ENCODE results near the gene CNTNAP2. TPM values are rescaled to one million over a fixed set of nuclear protein-coding genes. Genes with fewer than 3 reads are reported as not detected.

CNTNAP2 gene
- total and polyA plus RNA-seq, 2 of the 4 experiments (the other 2 are of a cell fraction) = not detected

DNA sequence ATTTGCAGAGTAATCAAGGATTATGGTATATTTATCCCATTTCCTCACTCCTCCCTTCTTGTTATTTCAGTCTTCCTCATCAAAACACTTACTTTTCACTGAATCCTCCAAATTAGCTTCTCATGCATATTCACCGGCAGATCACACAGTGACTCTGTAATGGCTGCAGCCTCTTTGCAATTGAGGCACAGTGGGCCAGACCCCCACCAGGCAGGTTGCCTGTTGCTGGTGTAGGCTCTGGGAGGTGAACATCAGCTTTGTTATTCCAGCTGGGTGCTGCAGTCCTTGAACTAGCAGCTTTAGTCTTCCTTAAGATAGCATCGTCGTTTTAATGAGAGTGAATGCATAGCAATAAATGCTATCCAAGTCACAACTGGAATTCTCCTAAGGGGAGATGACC, 449.3 kb downstream of the CNTNAP2 start:
- TF ChIP-seq BHLHE40 (IDR thresholded peaks at IDR 0.05; ENCODE audit: low read depth, low read length) (no peak), POLR2A (IDR thresholded peaks at IDR 0.05; ENCODE audit: low read depth, low read length) (no peak), CHD1 (IDR thresholded peaks at IDR 0.05; ENCODE audit: low read depth, low read length) (no peak), MXI1 (IDR thresholded peaks at IDR 0.05; ENCODE audit: borderline replicate concordance, low read depth, low read length) (no peak), RCOR1 (IDR thresholded peaks at IDR 0.05; ENCODE audit: insufficient replicate concordance, low read length) (no peak), MAZ (IDR thresholded peaks at IDR 0.05; ENCODE audit: borderline replicate concordance, low read depth, low read length) (no peak), CEBPB (IDR thresholded peaks at IDR 0.05; ENCODE audit: low read depth, low read length) (no peak), MAFK (IDR thresholded peaks at IDR 0.05; ENCODE audit: low read depth, low read length) (no peak), SMC3 (IDR thresholded peaks at IDR 0.05; ENCODE audit: low read depth, low read length) (no peak), NFE2L2 (IDR thresholded peaks at IDR 0.05; ENCODE audit: low read depth, low read length) (no peak), RFX5 (IDR thresholded peaks at IDR 0.05; ENCODE audit: low read depth, low read length) (no peak), FOS (IDR thresholded peaks at IDR 0.05; ENCODE audit: low read depth, low read length) (no peak), RAD21 (IDR thresholded peaks at IDR 0.05; ENCODE audit: low read length) (no peak)
- TF ChIP-seq, protein P1, sequence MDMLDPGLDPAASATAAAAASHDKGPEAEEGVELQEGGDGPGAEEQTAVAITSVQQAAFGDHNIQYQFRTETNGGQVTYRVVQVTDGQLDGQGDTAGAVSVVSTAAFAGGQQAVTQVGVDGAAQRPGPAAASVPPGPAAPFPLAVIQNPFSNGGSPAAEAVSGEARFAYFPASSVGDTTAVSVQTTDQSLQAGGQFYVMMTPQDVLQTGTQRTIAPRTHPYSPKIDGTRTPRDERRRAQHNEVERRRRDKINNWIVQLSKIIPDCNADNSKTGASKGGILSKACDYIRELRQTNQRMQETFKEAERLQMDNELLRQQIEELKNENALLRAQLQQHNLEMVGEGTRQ (IDR thresholded peaks at IDR 0.05; ENCODE audit: low read depth, low read length) = no peak
- TF ChIP-seq, protein P2, sequence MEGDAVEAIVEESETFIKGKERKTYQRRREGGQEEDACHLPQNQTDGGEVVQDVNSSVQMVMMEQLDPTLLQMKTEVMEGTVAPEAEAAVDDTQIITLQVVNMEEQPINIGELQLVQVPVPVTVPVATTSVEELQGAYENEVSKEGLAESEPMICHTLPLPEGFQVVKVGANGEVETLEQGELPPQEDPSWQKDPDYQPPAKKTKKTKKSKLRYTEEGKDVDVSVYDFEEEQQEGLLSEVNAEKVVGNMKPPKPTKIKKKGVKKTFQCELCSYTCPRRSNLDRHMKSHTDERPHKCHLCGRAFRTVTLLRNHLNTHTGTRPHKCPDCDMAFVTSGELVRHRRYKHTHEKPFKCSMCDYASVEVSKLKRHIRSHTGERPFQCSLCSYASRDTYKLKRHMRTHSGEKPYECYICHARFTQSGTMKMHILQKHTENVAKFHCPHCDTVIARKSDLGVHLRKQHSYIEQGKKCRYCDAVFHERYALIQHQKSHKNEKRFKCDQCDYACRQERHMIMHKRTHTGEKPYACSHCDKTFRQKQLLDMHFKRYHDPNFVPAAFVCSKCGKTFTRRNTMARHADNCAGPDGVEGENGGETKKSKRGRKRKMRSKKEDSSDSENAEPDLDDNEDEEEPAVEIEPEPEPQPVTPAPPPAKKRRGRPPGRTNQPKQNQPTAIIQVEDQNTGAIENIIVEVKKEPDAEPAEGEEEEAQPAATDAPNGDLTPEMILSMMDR (conservative IDR thresholded peaks at IDR 0.05; ENCODE audit: low read depth, low read length) = no peak
- dilution Hi-C loops (cut with HindIII; ENCODE audit: low sequenced_read_pairs, unreplicated experiment) = no loop called here
- Histone ChIP-seq H4K20me1 (ENCODE audit: insufficient read depth, low read length) (no peaks in the 10 kb centered on the region), H4K91ac (ENCODE audit: insufficient read depth, low read depth, low read length) (no peak overlapping the region), H3K56ac (ENCODE audit: extremely low read depth, insufficient read depth, low read length) (no peak overlapping the region), H3K36me3 (ENCODE audit: control insufficient read depth, insufficient read depth, low read length) (no peaks in the 10 kb centered on the region), H4K8ac (ENCODE audit: low read depth in 2 of 2, low read length in 2 of 2) (no peak overlapping the region), H2BK15ac (ENCODE audit: low read depth, low read length) (no peak overlapping the region), H3K4me1 (ENCODE audit: control insufficient read depth, insufficient read depth, low read length) (no peaks in the 10 kb centered on the region), H3K23ac (ENCODE audit: low read depth, low read length) (no peak overlapping the region), H3K27ac (ENCODE audit: insufficient read depth, low read length) (no peak overlapping the region), H3K18ac (ENCODE audit: low read depth, low read length) (no peak overlapping the region), H2AK9ac (replicated peaks; ENCODE audit: low read depth, low read length, poor library complexity) (no peak overlapping the region), H3K14ac (replicated peaks; ENCODE audit: low read depth, low read length) (no peak overlapping the region), H3K9ac (ENCODE audit: low read depth, low read length) (no peak overlapping the region), H2BK120ac (ENCODE audit: low read depth, low read length) (no peak overlapping the region), H3K9me1 (ENCODE audit: insufficient read depth, low read length) (no peaks in the 10 kb centered on the region), H3K27me3 (ENCODE audit: control insufficient read depth, insufficient read depth, low read length) (no peaks in the 10 kb centered on the region), H4K5ac (ENCODE audit: low read depth, low read length) (no peak overlapping the region), H2AK5ac (ENCODE audit: low read depth, low read length) (no peak overlapping the region), H2AFZ (replicated peaks; ENCODE audit: low read length, poor library complexity) (no peak overlapping the region), H3K4me2 (ENCODE audit: low read depth, low read length) (no peak overlapping the region), H2BK5ac (ENCODE audit: low read depth, low read length, poor library complexity, severe bottlenecking) (no peak overlapping the region), H3K4me3 (ENCODE audit: insufficient read depth, low read depth, low read length) (no peak overlapping the region), H3K9me3 (ENCODE audit: control insufficient read depth, insufficient read depth, low read length) (peaks cover 6% of the 10 kb centered on the region; the same call in 1 of the 2 replicates), H2BK20ac (ENCODE audit: low read depth, low read length) (no peak overlapping the region), H3K79me1 (ENCODE audit: low read depth in 1 of 2, low read length in 2 of 2) (no peaks in the 10 kb centered on the region), H3K4ac (ENCODE audit: low read depth, low read length) (no peak overlapping the region)
- ATAC-seq (ENCODE audit: low read depth) (no peak), DNase-seq (no peak)
- WGBS, 2 experiments (ENCODE audit: extremely low coverage in 2 of 2, insufficient read length in 1 of 2) = no CpG with 5 or more reads among the region's 3 CpGs
- in situ Hi-C loops (cut with MboI; ENCODE audit: low sequenced_read_pairs) = no loop called here
- ChIA-PET POLR2A (ENCODE audit: unreplicated experiment) (interaction anchor here (0.6 kb wide), 1 partner anchor 1506 kb away, joined by 3 read pairs; no protein-coding TSS in a partner anchor), CTCF (no interaction called here)
- BruUV-seq (replicated peaks) = no TSS peak
- intact Hi-C loops (cut with micrococcal nuclease) = no loop called here
